NCI-H1417 treated with DMSO at 0.1 percent for 48 hours (cell line): ENCODE results near the gene C11orf24.
"Not testable (repeated sequence)": the region's sequence is repeated elsewhere in the genome, so short reads cannot be mapped to it uniquely, and the experiment has no call there.

Experiments used
- DNase-seq: peaks from one replicate; lab custom pipeline; 2025; lab: John Stamatoyannopoulos, UW

Gene C11orf24

GRCh38 chr11:68271781-68272608 is at the start of gene C11orf24:
Gene C11orf24, minus strand, starts transcription at chr11:68271973. Its CDS starts 8,206 bp downstream, at chr11:68263767.
- peak; percentile 84 for DNase-seq

- DNase-seq = no peak
Measured at GRCh38 chr11:68317147-68317785, 45.5 kb upstream of the C11orf24 start.

DNA sequence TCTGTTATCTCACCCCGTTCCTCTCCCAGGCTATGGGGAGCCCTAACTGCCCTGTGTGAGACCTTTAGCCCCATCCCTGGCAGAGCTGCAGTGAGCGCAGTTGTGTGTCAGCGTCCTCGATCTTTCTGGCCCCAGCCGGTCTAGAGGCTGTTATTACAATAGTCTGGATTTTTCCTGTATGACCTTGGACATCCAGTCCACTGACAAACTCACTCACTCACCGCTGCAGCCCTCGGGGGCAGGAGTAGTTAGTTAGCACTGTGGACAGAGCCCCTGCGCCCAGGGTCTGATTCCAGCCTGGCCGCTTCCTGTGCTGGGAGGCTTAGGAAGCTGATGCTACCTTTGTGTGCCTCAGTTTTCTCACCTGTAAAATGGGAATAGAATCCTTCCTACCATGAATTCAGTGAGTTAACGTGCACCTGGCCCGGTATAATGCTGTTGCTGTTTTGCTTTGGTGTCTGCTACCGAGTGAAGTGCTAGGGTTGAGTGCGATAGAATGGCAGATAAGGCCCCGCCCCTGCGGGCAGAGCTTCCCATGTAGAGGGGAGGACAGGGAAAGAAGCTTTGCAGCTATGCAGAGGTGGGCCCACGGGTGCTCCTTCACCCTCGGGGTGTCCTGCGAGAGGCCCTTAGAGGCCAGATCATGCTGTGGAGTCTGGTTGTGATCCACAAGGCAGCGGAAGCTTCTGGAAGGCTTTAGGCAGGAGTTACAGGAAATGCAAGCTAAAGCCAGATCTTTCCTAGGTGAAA is 43.6 kb upstream of the C11orf24 start:
- DNase-seq = no peak

DNA sequence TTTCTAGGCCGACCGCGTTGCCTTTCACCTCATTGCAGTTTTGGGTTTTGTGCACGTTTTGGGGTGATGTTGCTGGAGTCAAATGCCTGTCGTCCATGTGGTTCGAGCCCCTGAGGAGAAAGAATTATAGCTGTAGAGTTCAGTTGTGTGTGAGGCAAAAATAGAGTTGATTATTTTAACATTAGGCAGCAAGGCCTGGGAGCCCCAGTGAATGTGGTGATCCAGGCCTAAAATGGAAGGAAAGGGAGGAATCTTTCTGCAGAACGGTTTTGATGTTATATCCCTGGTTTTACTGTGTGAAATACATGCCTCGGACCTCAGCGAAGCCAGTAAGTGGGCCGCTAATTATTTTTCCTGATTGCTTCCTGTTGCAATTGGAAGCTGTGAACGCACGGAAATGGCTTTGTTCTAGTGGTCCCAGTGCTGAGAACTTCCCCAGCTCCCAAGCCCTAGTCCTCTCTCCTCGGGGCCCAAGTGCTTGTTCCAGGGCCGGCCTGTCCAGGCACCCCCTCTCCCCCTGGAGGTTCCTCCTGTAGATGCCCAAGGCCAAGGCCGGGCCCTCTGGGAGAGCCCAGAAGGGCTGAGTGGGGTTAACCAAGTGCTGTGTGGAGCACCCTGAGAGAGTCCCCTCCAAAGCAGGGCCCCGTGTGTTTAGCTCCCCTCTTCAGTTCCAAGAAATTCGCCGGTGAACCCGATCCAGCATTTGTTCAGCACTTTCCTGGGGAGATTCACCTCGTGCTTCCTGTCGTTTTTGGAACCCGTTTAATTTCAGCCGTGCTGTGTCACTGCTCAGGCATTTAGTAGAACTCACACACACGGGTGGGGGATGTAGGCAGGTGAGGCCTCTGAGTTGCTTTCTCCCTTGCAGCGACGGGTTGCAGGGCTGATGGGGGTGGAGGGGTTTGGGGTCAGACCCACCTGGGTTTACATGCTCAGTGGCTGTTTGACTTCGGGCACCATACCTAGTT is 42.7 kb upstream of the C11orf24 start:
- no peak for DNase-seq

DNA sequence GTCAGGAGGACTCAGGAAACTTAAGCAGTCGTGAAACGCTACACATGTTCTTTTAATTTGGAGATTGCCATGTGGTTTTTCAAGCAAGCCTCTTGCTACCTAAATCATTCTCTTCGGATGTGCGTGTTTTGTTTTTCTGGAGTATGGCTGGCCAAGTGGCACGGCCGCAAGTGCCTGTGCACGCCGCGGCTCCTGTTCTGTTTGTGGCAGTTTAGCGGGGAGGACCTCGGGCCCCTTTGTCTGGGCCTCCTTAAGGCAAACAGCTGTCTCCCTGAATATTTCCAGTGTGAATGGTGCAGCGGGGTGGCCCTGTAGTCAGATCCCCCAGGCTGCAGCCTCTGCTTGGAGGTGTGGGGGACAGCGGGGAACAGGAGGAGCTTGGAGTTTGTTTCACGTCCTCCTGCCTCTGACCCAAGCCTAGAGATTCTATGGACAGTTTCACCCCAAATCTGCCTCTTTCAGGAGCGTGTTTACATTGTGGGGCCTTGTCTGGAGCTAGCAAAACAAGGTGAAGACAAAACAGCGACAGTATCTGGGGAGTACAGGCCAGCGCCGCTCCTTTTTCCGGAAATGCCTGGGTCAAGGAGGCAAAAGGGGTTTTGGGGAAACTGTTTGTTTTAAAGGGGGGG is 41.9 kb upstream of the C11orf24 start:
- DNase-seq = no peak

DNA sequence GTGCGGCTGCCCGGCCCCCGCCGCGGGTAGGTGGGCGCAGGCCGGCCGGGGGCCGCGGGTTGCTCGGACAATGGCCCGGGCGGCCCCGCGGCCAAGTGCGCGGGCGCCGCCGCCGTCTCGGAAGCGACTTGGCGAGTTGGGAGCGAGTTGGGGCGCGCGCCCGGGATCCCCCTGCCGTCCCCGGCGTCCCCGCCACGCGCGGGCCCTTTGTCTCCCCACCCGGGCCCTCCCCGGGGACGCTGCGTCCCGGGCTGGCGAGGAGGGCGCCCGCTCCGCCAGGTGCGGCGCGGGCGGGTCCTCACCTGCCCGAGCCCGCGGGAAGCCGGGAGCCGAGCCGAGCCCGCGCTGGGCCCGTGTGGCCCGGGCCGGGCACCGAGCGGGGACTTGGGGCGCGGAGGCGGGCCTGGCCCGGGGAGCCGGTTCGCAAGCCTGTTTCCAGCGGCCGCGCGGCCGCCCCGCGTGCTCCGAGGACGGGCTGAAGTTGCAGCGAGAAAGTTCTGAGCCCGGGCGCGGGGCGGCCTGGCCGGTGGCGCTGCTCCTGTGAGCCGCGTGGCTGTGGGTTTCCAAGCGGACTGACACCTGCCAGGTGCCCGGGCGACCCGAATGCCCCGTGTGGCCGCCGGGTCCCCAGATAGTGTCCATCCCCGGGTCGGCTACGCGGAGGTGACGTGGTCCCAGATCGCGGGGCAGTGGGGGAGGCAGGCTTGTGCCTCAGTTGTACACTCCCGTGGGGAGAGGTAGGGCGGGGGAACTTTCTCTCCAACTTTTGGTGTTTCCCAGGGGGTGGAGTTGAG is 41.2 kb upstream of the C11orf24 start:
- no peak for DNase-seq

- DNase-seq = no peak
Measured at GRCh38 chr11:68312117-68312779, 40.5 kb upstream of the C11orf24 start, which contains the start of gene LRP5. Gene LRP5, plus strand, starts transcription at chr11:68312591. Its CDS starts 124 bp downstream, at chr11:68312715.

- no peak for DNase-seq
Measured at GRCh38 chr11:68311160-68312116, 39.7 kb upstream of the C11orf24 start.

GRCh38 chr11:68309621-68310185 is 37.9 kb upstream of the C11orf24 start:
- DNase-seq = no peak

DNA sequence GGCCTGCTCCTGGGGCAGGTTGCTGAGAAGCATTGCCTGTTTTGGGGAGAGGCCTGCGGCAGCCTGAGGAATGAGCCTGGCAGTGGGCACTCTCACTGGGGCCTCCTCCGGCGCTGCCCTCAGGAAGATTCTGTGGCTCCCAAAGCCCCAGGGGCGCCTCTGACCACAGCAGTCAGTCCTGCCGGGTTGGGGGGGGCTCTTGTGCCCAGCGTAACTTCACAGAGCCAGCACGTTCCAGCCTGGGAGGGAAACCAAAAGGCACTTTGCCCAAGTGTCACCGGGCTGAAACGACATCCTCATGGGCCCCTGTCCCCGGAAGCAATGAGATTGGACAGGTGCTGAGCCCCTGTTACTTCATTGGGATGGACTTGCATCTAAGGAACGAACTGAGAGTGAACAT is 36.3 kb upstream of the C11orf24 start:
- DNase-seq = no peak

DNA sequence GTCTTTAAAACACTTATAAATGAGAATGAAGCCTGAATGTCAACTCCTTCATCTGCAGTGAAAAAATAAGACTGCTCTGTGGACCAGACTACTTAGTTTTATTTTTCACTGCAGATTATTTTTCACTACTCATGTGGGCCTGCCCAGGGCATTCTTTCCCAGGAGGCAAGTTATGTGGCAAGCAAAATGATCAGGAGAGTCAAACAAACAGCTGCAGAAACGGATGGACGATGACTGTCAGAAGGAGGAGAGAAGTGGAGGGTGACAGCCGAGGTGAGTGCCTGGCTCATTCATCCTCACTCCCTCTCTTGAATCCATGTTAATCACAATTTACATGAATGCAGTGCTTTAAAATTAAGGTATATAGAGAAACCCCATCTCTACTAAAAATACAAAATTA is 34.9 kb upstream of the C11orf24 start:
- no peak for DNase-seq

- DNase-seq = no peak
Measured at GRCh38 chr11:68303982-68304780, 32.4 kb upstream of the C11orf24 start.

- DNase-seq = no peak
Measured at GRCh38 chr11:68303083-68303482, 31.3 kb upstream of the C11orf24 start.

GRCh38 chr11:68302670-68303069 is 30.9 kb upstream of the C11orf24 start:
- no peak for DNase-seq

- no peak for DNase-seq
Measured at GRCh38 chr11:68302256-68302655, 30.5 kb upstream of the C11orf24 start.

GRCh38 chr11:68300076-68300830 is 28.5 kb upstream of the C11orf24 start:
- DNase-seq = no peak

GRCh38 chr11:68299517-68299879 is 27.7 kb upstream of the C11orf24 start:
- not testable (repeated sequence) for DNase-seq
